Stomach (tissue), 4 donors: ENCODE results near the gene LONP2.

Experiments
- EP300 ChIP-seq: sonication (generic); formaldehyde crosslinking; IDR thresholded peaks from one replicate; pipeline ENCODE4 v1.6.1; 2017; ENCODE audit warnings: antibody characterized with exemption
- POLR2A ChIP-seq, 4 donors: fragments of 450-650 bp; IDR thresholded peaks; one replicate each; pipeline ENCODE4 v1.6.1; 2016; ENCODE audit warnings: antibody characterized with exemption in 4 of 4, control low read depth in 2 of 4, mild to moderate bottlenecking in 1 of 4, moderate library complexity in 1 of 4
- POLR2AphosphoS5 ChIP-seq, 3 donors: sonication (generic); formaldehyde crosslinking; IDR thresholded peaks; one replicate each; pipeline ENCODE4 v1.6.1; 2016; ENCODE audit warnings: antibody characterized with exemption in 3 of 3
- TF ChIP-seq, protein P1 (sequence below), 7 experiments: fragments of 450-650 bp in 4 of 7; fragments of 200-600 bp in 3 of 7; sonication (generic) in 3 of 7; IDR thresholded peaks; one replicate each; pipeline ENCODE4 v1.5.1; 2016 to 2019; ENCODE audit warnings: antibody characterized with exemption in 7 of 7, control low read depth in 2 of 7, mild to moderate bottlenecking in 1 of 7

- TF ChIP-seq, protein P1, sequence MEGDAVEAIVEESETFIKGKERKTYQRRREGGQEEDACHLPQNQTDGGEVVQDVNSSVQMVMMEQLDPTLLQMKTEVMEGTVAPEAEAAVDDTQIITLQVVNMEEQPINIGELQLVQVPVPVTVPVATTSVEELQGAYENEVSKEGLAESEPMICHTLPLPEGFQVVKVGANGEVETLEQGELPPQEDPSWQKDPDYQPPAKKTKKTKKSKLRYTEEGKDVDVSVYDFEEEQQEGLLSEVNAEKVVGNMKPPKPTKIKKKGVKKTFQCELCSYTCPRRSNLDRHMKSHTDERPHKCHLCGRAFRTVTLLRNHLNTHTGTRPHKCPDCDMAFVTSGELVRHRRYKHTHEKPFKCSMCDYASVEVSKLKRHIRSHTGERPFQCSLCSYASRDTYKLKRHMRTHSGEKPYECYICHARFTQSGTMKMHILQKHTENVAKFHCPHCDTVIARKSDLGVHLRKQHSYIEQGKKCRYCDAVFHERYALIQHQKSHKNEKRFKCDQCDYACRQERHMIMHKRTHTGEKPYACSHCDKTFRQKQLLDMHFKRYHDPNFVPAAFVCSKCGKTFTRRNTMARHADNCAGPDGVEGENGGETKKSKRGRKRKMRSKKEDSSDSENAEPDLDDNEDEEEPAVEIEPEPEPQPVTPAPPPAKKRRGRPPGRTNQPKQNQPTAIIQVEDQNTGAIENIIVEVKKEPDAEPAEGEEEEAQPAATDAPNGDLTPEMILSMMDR (IDR thresholded peaks at IDR 0.05): no peak
- TF ChIP-seq POLR2AphosphoS5 (IDR thresholded peaks at IDR 0.05): no peak
- no peak for TF ChIP-seq POLR2A (IDR thresholded peaks at IDR 0.05)
- no peak for TF ChIP-seq EP300
These were observed 134.7 kb downstream of the LONP2 start for GRCh38 chr16:48378836-48379235.
